Measurements from ENCODE around the gene PEF1.

DNA sequence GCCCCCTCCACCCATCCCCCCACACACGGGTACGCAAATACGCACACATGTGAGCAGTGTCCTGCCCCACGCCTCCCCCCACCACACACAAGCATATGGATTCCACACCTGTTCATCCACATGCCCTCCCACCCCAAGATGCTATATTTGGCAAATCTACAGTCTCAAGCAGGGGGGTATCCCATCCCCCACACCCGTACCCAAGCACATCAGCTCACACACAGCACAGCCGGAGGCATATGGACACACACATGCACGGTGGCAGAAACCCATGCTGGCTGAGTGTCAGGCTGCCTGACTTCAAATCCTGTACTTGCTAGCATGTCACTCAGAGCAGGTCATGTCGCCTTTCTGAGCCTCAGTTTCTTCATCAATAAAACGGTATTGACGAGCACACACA, 48.6 kb upstream of the PEF1 start:
- TF ChIP-seq, protein P1, sequence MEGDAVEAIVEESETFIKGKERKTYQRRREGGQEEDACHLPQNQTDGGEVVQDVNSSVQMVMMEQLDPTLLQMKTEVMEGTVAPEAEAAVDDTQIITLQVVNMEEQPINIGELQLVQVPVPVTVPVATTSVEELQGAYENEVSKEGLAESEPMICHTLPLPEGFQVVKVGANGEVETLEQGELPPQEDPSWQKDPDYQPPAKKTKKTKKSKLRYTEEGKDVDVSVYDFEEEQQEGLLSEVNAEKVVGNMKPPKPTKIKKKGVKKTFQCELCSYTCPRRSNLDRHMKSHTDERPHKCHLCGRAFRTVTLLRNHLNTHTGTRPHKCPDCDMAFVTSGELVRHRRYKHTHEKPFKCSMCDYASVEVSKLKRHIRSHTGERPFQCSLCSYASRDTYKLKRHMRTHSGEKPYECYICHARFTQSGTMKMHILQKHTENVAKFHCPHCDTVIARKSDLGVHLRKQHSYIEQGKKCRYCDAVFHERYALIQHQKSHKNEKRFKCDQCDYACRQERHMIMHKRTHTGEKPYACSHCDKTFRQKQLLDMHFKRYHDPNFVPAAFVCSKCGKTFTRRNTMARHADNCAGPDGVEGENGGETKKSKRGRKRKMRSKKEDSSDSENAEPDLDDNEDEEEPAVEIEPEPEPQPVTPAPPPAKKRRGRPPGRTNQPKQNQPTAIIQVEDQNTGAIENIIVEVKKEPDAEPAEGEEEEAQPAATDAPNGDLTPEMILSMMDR (IDR thresholded peaks at IDR 0.05) = no peak
- TF ChIP-seq EP300 (IDR thresholded peaks at IDR 0.05) (no peak), POLR2AphosphoS5 (IDR thresholded peaks at IDR 0.05) (no peak), POLR2A (IDR thresholded peaks at IDR 0.05) (no peak)
